Stimulated activated CD4-positive, alpha-beta T cell treated with anti-CD3 and anti-CD28 coated beads, TNF-alpha, amount 100 ng/mL, for 4 hours (primary cell): ENCODE results near the gene TMEM42.
A peak's percentile ranks its signal among the peaks of the same experiment; 100 is the strongest.
"Not testable (repeated sequence)": the region's sequence is repeated elsewhere in the genome, so short reads cannot be mapped to it uniquely, and the experiment has no call there.

Source experiments
- DNase-seq, 3 experiments: peaks; one replicate each; pipeline ENCODE4 v3.0.0-alpha.2; 2020; ENCODE audit warnings: low read depth in 3 of 3

Gene TMEM42

DNA sequence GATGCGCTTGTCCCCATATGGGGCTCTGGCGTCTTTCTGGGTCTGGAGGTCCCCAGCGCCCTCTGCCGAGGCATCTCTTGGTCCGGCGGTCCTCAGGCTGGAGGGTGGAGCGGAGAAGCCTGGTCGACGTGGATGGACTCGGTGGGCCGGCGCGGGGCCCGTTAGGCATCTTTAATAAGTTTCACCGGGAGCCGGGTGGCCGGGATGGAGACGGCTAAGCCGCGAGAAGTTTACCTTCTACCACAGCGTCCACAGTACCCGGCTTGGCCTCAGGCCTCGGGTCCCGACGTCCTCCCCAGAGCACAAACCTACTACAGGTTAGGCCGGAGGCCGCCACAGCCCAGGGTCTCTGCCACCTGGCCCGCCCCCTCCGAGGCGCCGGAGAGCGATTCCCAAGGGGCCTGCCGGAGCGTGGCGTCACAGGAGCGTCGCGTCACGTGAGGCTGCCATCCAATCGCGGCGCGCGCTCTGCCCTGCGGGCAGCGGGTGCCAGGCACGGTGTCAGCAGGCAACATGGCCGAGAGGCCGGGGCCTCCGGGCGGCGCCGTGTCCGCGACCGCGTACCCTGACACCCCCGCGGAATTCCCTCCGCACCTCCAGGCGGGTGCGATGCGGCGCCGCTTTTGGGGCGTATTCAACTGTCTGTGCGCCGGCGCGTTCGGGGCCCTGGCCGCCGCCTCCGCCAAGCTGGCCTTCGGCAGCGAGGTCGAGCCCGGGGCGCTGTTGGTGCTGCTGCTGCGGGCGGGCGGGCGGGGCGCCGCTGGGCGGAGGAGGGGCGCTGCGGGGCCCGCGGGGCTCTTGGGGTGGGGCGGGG is at the start of gene TMEM42:
TSS of gene TMEM42 (plus strand) at position 501 of the 814 bp plus-strand sequence. CDS start at position 514, 13 bp downstream.
- peak; percentile 78 to 82 (median 78) for DNase-seq

DNA sequence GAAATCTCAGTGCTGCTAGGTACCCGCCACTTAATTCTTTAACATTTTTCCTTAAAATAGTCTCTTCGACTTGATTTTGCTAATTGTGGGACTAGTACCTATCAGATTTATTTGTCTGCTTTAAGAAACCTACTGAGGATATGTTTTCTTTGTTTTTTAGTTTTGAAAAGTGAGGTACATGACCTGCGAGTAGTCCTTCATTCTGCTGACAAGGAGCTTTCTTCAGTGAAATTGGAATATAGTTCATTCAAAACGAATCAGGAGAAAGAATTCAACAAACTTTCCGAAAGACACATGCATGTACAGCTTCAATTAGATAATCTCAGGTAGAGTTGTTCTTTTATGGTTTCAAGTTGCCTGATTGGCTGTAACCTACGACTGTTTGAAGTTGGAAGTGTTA is 47.0 kb upstream of the TMEM42 start:
- no peak for DNase-seq

DNA sequence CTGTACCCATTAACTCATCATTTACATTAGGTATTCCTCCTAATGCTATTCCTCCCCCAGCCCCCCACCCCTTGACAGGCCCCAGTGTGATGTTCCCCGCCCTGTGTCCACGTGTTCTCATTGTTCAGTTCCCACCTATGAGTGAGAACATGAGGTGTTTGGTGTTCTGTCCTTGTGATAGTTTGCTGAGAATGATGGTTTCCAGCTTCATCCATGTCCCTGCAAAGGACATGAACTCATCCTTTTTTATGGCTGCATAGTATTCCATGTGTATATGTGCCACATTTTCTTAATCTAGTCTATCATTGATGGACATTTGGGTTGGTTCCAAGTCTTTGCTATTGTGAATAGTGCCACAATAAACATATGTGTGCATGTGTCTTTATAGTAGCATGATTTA is 45.4 kb upstream of the TMEM42 start:
- DNase-seq: not testable (repeated sequence)

DNA sequence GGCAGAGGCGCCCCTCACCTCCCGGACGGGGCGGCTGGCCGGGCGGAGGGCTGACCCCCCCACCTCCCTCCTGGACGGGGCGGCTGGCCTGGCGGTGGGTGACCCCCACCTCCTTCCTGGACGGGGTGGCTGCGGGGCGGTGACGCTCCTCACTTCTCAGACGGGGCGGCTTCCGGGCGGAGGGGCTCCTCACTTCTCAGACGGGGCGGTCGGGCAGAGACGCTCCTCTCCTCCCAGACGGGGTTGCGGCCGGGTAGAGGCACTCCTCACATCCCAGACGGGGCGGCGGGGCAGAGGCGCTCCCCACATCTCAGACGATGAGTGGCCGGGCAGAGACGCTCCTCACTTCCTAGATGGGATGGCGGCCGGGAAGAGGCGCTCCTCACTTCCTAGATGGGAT is 40.5 kb upstream of the TMEM42 start:
- not testable (repeated sequence) for DNase-seq

DNA sequence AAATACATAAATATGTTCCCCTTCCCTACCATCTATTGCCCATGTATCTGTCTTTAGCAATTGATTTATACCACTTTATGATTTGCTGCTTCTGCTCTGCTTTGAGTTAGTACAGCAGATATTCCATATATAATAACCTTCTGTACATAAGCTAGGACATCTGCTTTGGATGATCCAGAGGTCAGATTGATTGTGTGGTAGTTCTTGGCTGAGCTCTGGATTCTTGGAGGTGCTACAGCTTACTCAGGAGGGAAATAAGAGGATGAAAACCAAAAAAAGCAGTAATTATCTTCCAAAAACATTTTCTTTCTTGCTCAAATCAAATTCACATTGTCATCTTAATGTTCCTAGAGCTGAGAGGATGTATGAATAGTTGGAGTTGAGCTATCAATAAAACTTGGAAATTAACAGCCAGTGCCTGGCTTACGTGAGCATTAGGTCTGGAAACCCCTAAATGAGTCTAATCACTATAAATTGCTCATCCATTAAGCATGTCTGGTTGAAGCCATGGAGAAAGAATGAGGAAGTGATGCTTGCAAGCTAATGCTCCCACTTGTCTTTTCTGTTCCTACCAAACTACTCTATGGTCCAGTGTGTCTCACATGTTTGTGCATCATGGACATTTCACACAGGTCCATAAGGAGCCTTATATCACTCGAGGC is 36.3 kb upstream of the TMEM42 start:
- no peak for DNase-seq

DNA sequence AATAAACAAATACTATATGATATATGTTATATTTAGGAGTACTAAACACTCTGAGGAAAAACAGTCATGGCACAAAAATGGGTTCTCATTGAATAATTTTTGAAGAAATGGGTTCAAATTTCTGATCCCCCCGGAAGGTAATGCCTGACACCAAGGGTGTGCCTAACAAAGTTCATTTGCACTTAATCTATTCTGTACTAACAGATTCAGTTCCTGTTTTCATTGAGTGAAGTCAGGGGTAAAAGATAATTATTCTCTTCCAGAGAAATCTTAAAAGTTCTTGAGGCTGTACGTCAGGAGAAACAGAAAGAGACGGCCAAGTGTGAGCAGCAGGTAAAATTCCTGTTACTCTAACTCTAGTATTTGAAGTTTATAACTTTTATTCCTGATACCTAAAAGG is 34.5 kb upstream of the TMEM42 start:
- no peak for DNase-seq

DNA sequence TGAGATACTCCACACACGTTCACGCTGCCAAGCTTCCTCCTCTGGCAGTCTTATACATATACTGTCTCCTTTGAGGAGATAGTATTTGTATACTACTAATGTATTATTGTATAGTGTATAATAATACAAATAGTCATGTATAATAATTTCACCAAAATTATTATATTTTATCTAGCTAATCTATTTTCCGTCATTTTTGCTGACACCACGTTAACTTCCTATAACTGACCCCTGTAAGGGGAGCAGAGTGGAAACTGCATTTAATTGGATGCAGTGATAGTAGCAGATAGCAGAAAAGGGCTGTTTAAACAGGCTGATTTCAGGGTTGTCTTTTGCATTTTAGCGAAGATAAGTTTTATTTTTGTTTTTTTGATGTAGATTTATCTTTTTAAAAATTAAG is 30.5 kb upstream of the TMEM42 start:
- no peak for DNase-seq

DNA sequence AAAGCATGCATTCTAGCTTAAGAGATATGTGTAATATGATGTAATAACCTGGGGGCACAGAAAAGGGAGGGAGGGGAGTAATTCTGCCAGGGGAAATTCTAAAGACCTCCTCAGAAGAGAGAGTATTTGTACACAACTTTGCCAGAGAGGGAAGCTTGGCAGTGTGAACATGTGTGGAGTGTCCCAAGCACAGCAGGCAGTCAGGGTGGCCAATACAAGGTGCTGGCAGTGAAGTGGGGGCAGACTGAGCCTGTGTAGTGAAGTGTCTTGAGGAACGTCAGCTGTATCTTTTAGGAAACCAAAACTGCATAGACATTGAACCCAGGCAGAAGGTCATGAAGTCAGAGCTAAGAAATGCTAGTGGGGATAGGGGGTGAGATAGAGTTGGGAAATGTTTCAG is 29.7 kb upstream of the TMEM42 start:
- no peak for DNase-seq

DNA sequence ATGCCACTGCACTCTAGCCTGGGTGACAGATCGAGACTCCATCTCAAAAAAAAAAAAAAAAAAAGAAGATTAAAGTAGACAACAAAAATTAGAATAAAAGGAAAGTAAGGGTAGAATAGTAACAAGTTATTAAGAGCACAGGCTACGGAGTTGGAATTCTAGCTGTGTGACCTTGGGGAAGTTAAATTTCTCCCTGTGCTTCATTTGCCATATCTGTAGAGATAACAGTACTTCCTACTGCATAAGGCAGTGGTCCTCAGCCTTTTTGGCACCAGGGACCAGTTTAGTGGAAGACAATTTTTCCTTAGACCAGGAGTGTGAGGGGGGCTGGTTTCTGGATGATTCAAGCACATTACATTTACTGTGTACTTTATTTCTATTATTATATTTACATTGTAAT is 28.7 kb upstream of the TMEM42 start:
- DNase-seq: no peak

DNA sequence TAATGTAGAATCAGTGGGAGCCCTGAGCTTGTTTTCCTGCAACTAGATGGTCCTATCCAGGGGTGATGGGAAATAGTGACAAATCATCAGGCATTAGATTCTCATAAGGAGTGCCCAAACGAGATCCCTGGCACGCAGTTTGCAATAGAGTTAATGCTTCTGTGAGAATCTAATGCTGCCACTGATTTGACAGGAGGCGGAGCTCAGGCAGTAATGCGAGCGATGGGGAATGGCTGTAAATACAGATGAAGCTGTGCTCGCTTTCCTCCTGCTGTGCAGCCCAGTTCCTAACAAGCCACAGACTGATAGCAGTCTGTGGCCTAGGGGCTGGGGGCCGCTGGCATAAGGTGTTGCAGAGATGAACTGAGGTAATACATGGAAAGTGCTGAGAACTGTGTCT is 28.3 kb upstream of the TMEM42 start:
- DNase-seq: no peak

DNA sequence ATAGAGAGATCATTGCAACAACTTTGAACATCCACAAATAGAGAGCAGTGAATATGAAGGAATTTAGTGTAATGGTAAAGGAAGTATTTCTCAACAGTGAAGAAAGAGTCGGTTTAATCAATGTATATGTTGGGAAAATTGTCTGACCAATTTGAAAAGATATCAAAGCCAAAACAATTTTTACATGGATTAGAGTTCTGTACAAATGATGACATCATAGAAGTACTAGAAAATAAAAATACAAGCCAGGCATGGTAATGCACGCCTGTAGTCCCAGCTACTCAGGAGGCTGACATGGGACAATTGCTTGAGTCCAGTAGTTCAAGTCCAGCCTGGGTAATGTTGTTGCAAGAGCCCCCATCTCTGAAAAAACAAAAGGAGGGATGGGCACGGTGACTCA is 26.0 kb upstream of the TMEM42 start:
- DNase-seq: no peak

DNA sequence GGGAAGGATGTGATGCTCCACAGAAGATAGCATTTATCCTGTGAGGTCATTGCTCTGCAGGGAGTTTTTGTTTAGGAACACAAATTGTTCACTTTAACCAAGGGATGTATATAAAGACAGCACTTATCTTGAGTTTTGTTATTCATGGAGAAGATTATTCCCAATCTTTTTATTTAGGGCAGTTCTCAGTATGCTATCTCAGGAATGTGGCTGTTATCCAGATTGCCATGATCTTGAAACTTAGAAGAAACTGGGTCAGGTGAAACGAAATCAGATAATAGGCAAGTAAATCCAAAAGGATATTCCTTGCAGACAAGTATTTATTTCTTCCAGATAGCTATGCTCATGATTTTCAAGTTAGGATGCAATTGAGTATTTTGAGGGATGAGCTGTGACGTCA is 19.3 kb upstream of the TMEM42 start:
- DNase-seq: no peak

DNA sequence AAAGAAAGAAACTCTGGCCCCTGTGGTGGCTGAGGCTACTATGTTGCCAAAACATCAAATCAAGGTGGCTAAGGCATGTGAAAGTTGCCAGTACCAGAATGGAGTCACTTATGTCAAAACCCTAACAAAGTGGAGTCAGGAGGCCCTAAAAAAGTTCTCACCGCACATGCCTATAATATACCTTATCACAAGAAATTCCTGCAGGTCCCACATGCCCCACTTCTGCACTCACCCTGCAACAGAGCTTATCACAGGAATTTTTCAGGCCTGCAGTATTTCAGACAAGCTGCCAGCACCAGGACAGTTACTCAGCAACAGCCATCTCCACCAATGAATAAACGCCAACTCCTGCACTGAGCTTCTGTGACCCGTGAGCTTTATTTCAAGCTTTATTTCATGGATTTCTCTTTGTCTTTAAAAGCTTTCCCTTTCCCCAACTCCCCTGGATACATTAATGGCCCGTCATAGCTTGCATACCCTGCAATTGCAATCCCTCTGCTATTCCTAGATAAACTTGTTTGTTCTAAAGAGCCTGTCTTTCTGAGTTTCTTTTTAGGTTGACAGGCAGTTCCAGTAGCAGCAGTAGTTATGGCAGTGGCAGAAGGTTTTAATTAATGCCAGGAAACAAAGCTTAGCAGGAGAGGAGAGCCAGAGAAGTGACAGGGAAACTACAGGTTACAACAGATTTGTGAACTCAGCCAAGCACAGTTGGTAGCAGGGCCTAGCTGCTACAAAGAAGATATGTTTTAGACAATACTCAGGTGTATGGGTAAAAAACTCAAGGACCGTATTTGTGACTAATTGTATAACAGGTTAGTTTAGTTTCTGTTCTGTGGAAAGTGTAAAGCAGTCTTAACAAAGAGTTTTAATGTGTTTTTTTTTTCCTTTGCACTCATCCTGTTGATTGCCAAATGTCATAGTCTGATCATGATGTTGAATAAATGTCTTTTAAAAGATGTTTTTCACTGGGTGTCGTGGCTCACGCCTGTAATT is 15.9 kb upstream of the TMEM42 start:
- DNase-seq: no peak

DNA sequence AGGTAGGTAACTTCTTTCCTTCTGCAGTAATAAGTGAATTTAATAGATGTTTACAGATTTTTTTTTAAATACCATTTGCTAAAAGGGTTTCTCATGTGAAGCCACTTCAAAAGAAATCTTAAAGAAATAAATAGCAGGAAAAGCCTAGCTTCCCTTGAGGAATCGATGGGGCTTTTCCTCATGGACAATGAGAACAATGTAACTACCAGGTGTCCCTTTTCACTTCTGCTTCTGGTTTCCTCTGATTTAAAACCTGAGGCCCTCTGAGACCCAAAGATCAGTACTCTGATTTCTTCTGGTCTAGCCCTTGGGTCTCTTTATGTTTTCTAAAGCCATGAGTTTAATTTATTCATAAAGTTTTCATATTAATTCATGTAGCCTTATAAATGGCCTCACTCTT is 13.1 kb upstream of the TMEM42 start:
- DNase-seq: no peak

DNA sequence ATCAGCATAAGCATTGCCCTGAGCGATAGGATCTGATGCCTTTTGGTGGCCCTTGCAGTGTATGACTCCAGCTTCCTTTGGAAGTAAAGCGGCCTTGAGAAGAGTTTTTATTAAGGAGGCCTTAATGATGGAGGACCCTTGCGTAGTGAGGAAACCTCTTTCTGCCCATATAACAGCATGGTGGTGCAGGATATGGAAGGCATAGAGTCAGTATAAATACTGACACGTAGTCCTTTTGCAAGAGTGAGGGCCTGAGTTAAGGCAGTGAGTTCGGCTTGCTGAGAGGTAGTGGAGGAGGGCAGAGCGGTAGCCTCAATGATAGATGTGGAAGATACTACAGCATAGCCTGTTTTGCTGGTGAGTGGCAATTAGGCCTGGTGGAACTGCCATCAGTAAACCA is 5.0 kb upstream of the TMEM42 start:
- not testable (repeated sequence) for DNase-seq

DNA sequence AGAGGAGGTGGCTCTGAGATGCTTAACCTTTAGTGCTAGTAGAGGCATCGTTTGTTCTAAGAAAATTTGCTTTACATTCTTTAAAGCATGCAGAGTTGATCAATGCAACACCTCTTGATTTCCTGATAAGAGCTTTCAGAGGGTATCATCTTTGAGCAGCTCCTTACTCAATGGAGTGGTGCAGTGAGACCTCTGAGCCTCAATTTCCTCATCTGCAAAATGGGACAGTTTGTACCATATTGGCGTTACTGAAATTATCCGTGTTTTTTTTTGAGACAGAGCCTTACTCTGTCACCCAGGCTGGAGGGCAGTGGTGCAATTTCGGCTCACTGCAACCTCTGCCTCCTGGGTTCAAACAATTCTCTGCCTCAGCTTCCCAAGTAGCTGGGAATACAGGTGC is 1.6 kb upstream of the TMEM42 start:
- no peak for DNase-seq

DNA sequence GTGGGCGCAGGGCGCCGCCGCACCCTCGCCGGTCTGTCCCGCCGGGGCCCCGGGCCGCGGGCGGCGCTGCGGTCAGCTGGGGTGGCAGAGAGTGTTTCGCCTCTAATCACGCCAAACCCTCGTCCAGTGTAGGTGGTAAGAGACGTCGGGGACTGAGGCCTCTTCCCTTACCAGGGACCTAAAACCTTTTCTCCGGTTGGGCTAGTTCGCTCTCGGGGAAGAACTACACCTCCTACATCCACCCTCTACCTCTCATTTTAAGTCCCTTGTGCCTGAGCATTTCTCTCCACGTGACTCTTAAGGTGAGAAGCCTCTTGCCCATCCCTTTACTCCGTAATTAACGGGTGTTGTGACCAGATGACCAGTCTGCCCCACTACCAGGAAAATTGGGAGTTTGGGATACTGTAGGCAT is 520 bp downstream of the TMEM42 start:
- no peak for DNase-seq

DNA sequence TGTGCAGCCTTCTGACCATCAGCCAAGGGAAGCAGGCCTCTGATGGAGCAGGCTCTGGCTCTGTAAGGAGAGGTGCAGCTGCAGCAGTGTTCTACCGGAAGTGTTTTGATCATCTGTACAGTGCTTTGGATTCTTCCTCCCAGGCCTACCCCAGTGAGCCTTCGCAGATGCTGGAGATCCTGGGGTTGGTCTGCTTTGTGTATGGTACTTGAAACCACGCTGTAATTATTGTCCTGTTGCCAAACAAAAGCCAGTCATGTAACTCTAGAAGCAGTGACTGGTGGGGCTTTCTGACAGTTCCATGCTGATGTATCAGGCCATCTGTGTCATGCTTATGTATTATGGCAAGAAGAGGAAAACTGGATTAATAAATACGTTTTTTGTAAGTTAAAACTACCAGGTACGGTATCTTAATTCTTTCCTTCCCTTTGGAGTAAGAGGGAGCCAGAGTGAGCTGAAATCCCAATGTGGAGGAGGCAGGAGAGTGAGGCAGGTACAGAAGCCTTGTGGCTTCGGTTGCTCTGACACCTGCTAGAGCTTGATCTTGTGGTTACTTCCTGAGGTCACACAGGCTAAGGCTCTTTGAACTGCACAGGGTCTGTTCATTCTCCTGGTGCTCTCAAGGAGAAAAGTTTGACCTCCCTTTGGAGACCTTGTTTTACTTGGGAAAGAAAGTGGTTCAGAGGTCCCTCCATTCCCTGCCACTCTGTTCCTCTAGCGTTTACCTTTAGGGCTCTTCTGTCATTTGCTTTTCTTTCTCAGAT is 3.7 kb downstream of the TMEM42 start:
- no peak for DNase-seq

DNA sequence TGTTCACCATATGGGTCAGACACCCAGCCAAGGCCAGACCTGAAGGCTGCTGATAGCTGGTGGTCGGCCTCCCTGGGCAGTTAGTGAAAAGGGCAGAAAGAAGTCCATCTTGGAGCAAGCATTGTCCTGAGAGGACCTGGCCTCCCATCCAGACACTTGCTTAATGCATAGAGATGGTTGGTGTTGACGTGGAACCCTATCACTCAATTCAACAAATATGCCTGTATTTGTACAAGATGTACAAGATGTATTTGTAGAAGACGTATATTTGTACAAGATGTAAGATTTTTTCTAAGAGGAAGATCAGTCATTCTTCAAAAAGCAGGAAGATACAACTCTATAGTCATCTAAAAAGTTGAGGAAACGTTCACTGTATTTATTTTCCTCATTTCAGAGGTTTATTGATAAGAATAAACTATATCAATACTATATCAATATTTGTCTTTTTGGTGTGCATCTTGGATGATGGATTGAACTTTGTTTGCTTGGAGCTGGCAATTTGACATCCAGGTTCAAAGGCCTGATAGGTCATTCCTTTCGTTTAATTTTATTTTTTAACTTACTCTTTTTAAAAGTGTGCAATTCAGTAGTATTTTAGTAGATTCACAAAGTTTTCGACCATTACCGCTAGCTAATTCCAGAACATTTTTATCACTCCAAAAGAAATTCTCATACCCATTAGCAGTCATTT is 5.9 kb downstream of the TMEM42 start:
- no peak for DNase-seq

DNA sequence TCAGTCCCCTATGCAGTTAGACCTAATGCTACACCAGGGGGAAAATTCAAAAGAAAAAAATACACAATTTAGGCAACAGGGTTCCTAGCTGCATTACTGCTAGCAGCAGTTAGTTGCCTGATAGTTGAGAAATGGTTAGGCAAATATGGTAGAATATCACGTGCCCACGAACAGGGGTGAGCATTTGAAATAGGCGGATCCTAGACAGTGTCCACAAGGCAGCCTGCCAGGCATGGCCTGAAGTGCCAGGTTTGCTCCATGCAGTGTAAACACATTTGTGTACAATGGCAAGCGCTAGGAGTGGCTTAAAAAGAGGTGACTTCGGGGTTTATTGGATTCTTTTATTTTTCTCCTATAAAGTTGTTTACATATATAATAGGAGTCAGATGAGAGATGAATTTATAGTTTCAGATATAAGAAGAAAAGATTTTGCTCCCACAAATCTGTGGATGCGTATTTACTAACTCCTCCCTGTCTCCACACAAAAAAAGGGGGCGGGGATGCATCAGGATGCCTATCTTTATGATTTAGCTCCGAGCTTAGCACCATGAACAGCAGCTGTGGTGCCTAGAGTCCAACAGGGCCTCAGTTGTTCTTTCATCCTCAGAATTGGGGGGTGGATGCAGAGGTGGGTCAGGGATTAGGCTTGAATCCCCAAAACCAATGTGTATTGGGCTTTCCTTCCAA is 8.8 kb downstream of the TMEM42 start:
- DNase-seq: no peak
